K562 (cell line): Measurements from ENCODE around the gene KRT1. TPM values are rescaled to one million over a fixed set of nuclear protein-coding genes. Genes with fewer than 3 reads are reported as not detected.

ENCODE experiments used
- ATAC-seq: fragments of 200-7000 bp; cut with Tn5 transposase; 3 replicates; pipeline ENCODE4 v1.9.1; 2020; ENCODE audit warnings: moderate library complexity
- BruUV-seq: library from RNA; stranded (reverse); fragments of 400-500 nt; replicated peaks from 2 replicates; lab custom pipeline; 2021; lab: Mats Ljungman, UMichigan
- CTCF ChIA-PET: fragments of 300-600 bp; formaldehyde crosslinking; extraction: SDS; loops from one replicate; lab custom pipeline; 2021; ENCODE audit warnings: low intra/inter-chr PET ratio; lab: Yijun Ruan, JAX
- POLR2A ChIA-PET: fragments of 300-600, 350-650 bp; sonication (Branson Sonifier 250); formaldehyde crosslinking; extraction: SDS; loops from one replicate; lab custom pipeline; 2021; ENCODE audit warnings: antibody characterized with exemption, inconsistent platforms; lab: Yijun Ruan, JAX
- DNase-seq, 4 experiments: peaks; one replicate each; pipeline versions ENCODE4 v3.0.0 to v3.0.0-alpha.2; 2011 to 2018; ENCODE audit warnings: low spot score in 3 of 4, mixed read lengths in 3 of 4; ENCODE audit errors: extremely low read depth in 1 of 4
- FAIRE-seq: peaks from 2 replicates; lab custom pipeline; 2011; peaks lifted over from hg19 to GRCh38; lab: Jason Lieb, UNC
- H2AFZ ChIP-seq: 2 replicates; pipeline ENCODE4 v1.6.0; 2011; ENCODE audit warnings: low read depth, low read length, control low read depth, inconsistent platforms
- H3K27ac ChIP-seq: fragments of 200-600 bp; 3 replicates; pipeline ENCODE4 v1.8.0; 2011; ENCODE audit warnings: low read depth, mild to moderate bottlenecking, control low read depth, inconsistent platforms, low read length, moderate library complexity, mixed read lengths; ENCODE audit errors: extremely low read depth
- H3K27me3 ChIP-seq, 2 experiments: fragments of 300-600 bp in 1 of 2; 2 replicates in 1 of 2; 3 replicates in 1 of 2; pipeline versions ENCODE4 v1.6.0 to v1.8.0; 2011; ENCODE audit warnings: inconsistent platforms in 2 of 2, low read length in 2 of 2, mild to moderate bottlenecking in 1 of 2, mixed read lengths in 1 of 2, moderate library complexity in 1 of 2; ENCODE audit not compliant: control insufficient read depth in 2 of 2, insufficient read depth in 2 of 2
- H3K36me3 ChIP-seq: fragments of 300-600 bp; 3 replicates; pipeline ENCODE4 v1.8.0; 2011; ENCODE audit warnings: mild to moderate bottlenecking, low read length, inconsistent platforms; ENCODE audit not compliant: control insufficient read depth, insufficient read depth
- H3K4me1 ChIP-seq, 2 experiments: fragments of 200-600 bp in 1 of 2; replicated peaks in 1 of 2; 2 replicates in 1 of 2; 3 replicates in 1 of 2; pipeline versions ENCODE4 v1.5.1 to v1.8.0; 2011; ENCODE audit warnings: inconsistent platforms in 2 of 2, low read length in 2 of 2, mild to moderate bottlenecking in 1 of 2, mixed read lengths in 1 of 2, moderate library complexity in 1 of 2; ENCODE audit not compliant: control insufficient read depth in 2 of 2, insufficient read depth in 2 of 2
- H3K4me2 ChIP-seq: 2 replicates; pipeline ENCODE4 v1.6.1; 2011; ENCODE audit warnings: low read length, control low read depth, inconsistent platforms, mixed read lengths; ENCODE audit not compliant: insufficient read depth
- H3K4me3 ChIP-seq: fragments of 200-600 bp; sonication (generic), shearing (Covaris generic); 2 replicates; pipeline ENCODE4 v1.5.1; 2016; ENCODE audit warnings: control low read depth, inconsistent platforms
- H3K79me2 ChIP-seq: fragments of 200-600 bp; 3 replicates; pipeline ENCODE4 v1.8.0; 2011; ENCODE audit warnings: low read length, inconsistent platforms; ENCODE audit not compliant: control insufficient read depth, insufficient read depth
- H3K9ac ChIP-seq, 2 experiments: 2 replicates each; pipeline versions ENCODE4 v1.6.0 to v1.6.1; 2011; ENCODE audit warnings: low read depth in 2 of 2, low read length in 2 of 2, control low read depth in 1 of 2, inconsistent platforms in 1 of 2, mild to moderate bottlenecking in 1 of 2, mixed read lengths in 1 of 2; ENCODE audit not compliant: insufficient read depth in 1 of 2
- H3K9me1 ChIP-seq: one replicate; pipeline ENCODE4 v1.6.0; 2011; ENCODE audit warnings: inconsistent platforms, mild to moderate bottlenecking, low read length, moderate library complexity; ENCODE audit not compliant: control insufficient read depth, insufficient read depth
- H3K9me3 ChIP-seq: replicated peaks from 2 replicates; pipeline ENCODE4 v1.5.1; 2011; ENCODE audit warnings: low read depth, low read length, inconsistent platforms; ENCODE audit not compliant: control insufficient read depth, insufficient read depth
- H4K20me1 ChIP-seq: replicated peaks from 2 replicates; pipeline ENCODE4 v1.6.1; 2011; ENCODE audit warnings: low read length, inconsistent platforms, mixed read lengths; ENCODE audit not compliant: control insufficient read depth, insufficient read depth
- CBX1 ChIP-seq: sonication (generic); IDR thresholded peaks from 2 replicates; pipeline ENCODE4 v1.6.1; 2016; ENCODE audit warnings: antibody characterized with exemption, low read depth, mild to moderate bottlenecking
- CBX8 ChIP-seq: fragments of 200-600 bp; sonication (generic); IDR thresholded peaks from 2 replicates; pipeline ENCODE4 v1.6.1; 2012; ENCODE audit warnings: borderline replicate concordance, mixed run types, low read depth, mild to moderate bottlenecking, moderate library complexity, mixed read lengths, low read length, control low read depth, inconsistent platforms; ENCODE audit not compliant: poor library complexity, severe bottlenecking; ENCODE audit errors: extremely low read depth
- FOXP1 ChIP-seq: sonication (generic); formaldehyde crosslinking; IDR thresholded peaks from 2 replicates; pipeline ENCODE4 v1.8.0; 2022; ENCODE audit warnings: mild to moderate bottlenecking, missing genetic modification reagents
- PYGO2 ChIP-seq: fragments of 450-650 bp; IDR thresholded peaks from 2 replicates; pipeline ENCODE4 v1.6.1; 2016; ENCODE audit warnings: mild to moderate bottlenecking, missing genetic modification characterization, moderate library complexity, missing compliant biosample characterization
- RFX1 ChIP-seq: fragments of 450-650 bp; IDR thresholded peaks from 2 replicates; pipeline ENCODE4 v1.6.1; 2016; ENCODE audit warnings: mild to moderate bottlenecking, moderate library complexity
- ZNF134 ChIP-seq: fragments of 250-450 bp; sonication (Bioruptor Pico); conservative IDR thresholded peaks from 2 replicates; pipeline ENCODE4 v1.4.0; 2020
- ZNF184 ChIP-seq: sonication (generic); formaldehyde crosslinking; IDR thresholded peaks from 2 replicates; pipeline ENCODE4 v1.5.0; 2020; ENCODE audit warnings: missing genetic modification reagents
- ZNF224 ChIP-seq: sonication (generic); formaldehyde crosslinking; IDR thresholded peaks from 2 replicates; pipeline ENCODE4 v1.8.0; 2022; ENCODE audit warnings: mild to moderate bottlenecking, missing genetic modification reagents
- ZNF23 ChIP-seq: fragments of 250-450 bp; sonication (Bioruptor Pico); IDR thresholded peaks from 2 replicates; pipeline ENCODE4 v1.4.0; 2020; ENCODE audit warnings: mild to moderate bottlenecking
- ZNF589 ChIP-seq: fragments of 200-800 bp; sonication (Bioruptor generic); IDR thresholded peaks from 2 replicates; pipeline ENCODE4 v1.6.1; 2016; ENCODE audit warnings: low read depth, missing genetic modification characterization, missing compliant biosample characterization
- WGBS: fragments of 100-300 bp; shearing (Covaris generic); methylation state at CpG from one replicate; pipeline ENCODE4 v1.1.6; 2016; ENCODE audit warnings: low coverage, mixed read lengths; ENCODE audit not compliant: insufficient coverage; ENCODE audit errors: missing lambda C conversion rate; 5-methylcytosine and 5-hydroxymethylcytosine counted together
- in situ Hi-C: fragments of 300-500 bp; cut with MboI; formaldehyde crosslinking; loops from 4 replicates; pipeline ENCODE4 v1.15.0; 2018; ENCODE audit warnings: inconsistent platforms, mixed read lengths
- intact Hi-C: fragments of 100-400 bp; cut with micrococcal nuclease; formaldehyde crosslinking; loops from 2 replicates; pipeline ENCODE4 v1.14.2; 2022
- polyA plus RNA-seq, 8 experiments: library from polyadenylated mRNA; depleted of rRNA in 4 of 8; stranded (reverse) in 5 of 8; unstranded in 3 of 8; fragments of >200 nt; fragmentation: Nextera tagmentation in 2 of 8; fragmentation: Illumina TruSeq in 1 of 8; extraction: Ambion mirVana in 2 of 8; extraction: Trizol in 1 of 8; gene quantifications; 2 replicates each; pipeline versions ENCODE4 v1.2.1 to v1.2.3, GENCODE V29; 2011 to 2014; ENCODE audit warnings: inconsistent platforms in 1 of 8, missing spikeins in 1 of 8
- total RNA-seq, 7 experiments: library from RNA; depleted of rRNA in 6 of 7; stranded (reverse); fragments of >200 nt in 6 of 7; fragmentation: Illumina TruSeq in 2 of 7; extraction: Trizol in 2 of 7; gene quantifications; 2 replicates each; pipeline versions ENCODE4 v1.2.1 to v1.2.3, GENCODE V29; 2011 to 2021; ENCODE audit warnings: low replicate concordance in 1 of 7
- TF ChIP-seq, protein P1 (sequence below): sonication (generic); formaldehyde crosslinking; IDR thresholded peaks from 2 replicates; pipeline ENCODE4 v1.8.1; 2022; ENCODE audit warnings: missing genetic modification reagents
- TF ChIP-seq, protein P2 (sequence below): sonication (generic); formaldehyde crosslinking; IDR thresholded peaks from 2 replicates; pipeline ENCODE4 v1.4.0; 2020; ENCODE audit warnings: mild to moderate bottlenecking, missing genetic modification reagents
- TF ChIP-seq, protein P3 (sequence below): sonication (generic); formaldehyde crosslinking; IDR thresholded peaks from 2 replicates; pipeline ENCODE4 v1.9.0; 2022; ENCODE audit warnings: mild to moderate bottlenecking, missing genetic modification reagents

The KRT1 gene
- total and polyA plus RNA-seq, 9 of the 15 experiments (the other 6 are each of a cell fraction or from before 2014, with no cell fraction given), result 0.18 TPM; not detected in 8

DNA sequence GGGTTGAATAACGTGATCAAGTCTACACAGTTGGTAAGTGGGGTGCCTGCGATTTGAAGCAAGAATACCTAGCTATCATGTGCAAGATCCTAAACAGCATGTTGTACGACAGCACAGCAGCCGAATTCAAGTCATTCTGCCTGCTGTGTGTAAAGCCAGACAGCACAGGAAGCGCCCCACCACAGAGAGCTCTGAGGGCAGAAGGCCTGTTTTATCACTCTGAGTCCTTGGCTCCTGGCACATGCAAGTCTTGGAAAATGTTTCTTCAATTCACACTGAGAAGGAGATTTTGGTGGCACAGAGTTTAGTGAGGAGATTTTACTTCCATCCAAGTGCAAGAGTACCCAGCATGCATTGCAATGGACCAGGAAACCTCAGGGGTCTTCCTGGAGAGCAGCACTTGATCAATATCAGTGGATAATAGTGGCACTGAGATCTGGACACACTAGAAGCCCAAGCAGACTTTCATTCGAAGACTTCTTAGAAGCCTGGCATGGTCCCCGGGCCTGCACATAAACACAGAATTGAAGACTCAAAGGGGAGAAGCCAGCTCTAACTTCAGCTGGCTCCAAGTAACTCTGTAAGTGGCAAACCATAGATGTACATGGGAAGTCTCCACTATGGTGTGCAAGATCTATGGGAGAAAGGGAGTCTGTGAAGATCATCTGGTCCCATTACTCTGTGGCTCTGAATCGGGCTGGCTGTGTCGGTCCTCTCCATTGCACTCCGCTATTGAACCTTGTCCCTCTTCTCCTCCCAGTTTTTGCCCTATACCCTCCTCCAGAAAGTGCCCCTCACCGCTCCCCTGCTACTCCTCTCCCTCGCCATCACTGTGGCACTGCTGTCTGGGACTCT is 1.5 kb upstream of the KRT1 start:
- WGBS, result 7% methylated on average over 12 of the region's 12 CpGs
- Histone ChIP-seq H3K9me3 (no peaks in the 10 kb centered on the region), H3K27ac (no peak overlapping the region), H3K36me3 (no peaks in the 10 kb centered on the region), H4K20me1 (no peaks in the 10 kb centered on the region), H3K4me1 (no peaks in the 10 kb centered on the region), H3K4me2 (no peak overlapping the region), H2AFZ (no peak overlapping the region), H3K9me1 (no peaks in the 10 kb centered on the region), H3K79me2 (no peaks in the 10 kb centered on the region), H3K9ac (no peak overlapping the region), H3K27me3 (peaks cover 22 to 53% of the 10 kb centered on the region in 2 experiments), H3K4me3 (no peak overlapping the region)
- BruUV-seq, result no TSS peak
- ChIA-PET CTCF (no interaction called here), POLR2A (interaction anchor here (0.5 to 2.1 kb wide), 4 partner anchors 13 to 150 kb away, joined by 3 to 4 read pairs (median 3); no protein-coding TSS in a partner anchor)
- ATAC-seq, result no peak
- in situ Hi-C loops (no loop called here), intact Hi-C loops (no loop called here)
- DNase-seq, result no peak
- TF ChIP-seq, protein P1, sequence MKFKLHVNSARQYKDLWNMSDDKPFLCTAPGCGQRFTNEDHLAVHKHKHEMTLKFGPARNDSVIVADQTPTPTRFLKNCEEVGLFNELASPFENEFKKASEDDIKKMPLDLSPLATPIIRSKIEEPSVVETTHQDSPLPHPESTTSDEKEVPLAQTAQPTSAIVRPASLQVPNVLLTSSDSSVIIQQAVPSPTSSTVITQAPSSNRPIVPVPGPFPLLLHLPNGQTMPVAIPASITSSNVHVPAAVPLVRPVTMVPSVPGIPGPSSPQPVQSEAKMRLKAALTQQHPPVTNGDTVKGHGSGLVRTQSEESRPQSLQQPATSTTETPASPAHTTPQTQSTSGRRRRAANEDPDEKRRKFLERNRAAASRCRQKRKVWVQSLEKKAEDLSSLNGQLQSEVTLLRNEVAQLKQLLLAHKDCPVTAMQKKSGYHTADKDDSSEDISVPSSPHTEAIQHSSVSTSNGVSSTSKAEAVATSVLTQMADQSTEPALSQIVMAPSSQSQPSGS (CRISPR knock-in tag), result no peak
- TF ChIP-seq CBX1 (no peak), ZNF23 (CRISPR knock-in tag) (no peak), ZNF224 (CRISPR knock-in tag) (no peak), ZNF184 (CRISPR knock-in tag) (no peak), CBX8 (no peak), ZNF134 (CRISPR knock-in tag) (no peak), FOXP1 (CRISPR knock-in tag) (no peak), ZNF589 (CRISPR knock-in tag) (no peak), RFX1 (no peak), PYGO2 (tag) (no peak)
- TF ChIP-seq, protein P2, sequence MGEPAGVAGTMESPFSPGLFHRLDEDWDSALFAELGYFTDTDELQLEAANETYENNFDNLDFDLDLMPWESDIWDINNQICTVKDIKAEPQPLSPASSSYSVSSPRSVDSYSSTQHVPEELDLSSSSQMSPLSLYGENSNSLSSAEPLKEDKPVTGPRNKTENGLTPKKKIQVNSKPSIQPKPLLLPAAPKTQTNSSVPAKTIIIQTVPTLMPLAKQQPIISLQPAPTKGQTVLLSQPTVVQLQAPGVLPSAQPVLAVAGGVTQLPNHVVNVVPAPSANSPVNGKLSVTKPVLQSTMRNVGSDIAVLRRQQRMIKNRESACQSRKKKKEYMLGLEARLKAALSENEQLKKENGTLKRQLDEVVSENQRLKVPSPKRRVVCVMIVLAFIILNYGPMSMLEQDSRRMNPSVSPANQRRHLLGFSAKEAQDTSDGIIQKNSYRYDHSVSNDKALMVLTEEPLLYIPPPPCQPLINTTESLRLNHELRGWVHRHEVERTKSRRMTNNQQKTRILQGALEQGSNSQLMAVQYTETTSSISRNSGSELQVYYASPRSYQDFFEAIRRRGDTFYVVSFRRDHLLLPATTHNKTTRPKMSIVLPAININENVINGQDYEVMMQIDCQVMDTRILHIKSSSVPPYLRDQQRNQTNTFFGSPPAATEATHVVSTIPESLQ (CRISPR knock-in tag), result no peak
- TF ChIP-seq, protein P3, sequence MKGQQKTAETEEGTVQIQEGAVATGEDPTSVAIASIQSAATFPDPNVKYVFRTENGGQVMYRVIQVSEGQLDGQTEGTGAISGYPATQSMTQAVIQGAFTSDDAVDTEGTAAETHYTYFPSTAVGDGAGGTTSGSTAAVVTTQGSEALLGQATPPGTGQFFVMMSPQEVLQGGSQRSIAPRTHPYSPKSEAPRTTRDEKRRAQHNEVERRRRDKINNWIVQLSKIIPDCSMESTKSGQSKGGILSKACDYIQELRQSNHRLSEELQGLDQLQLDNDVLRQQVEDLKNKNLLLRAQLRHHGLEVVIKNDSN (CRISPR knock-in tag), result no peak
- FAIRE-seq, result no peak
